Lung (tissue), 12 donors: ENCODE data around the gene RNF128. TPM values are rescaled to one million over a fixed set of nuclear protein-coding genes. Genes with fewer than 3 reads are reported as not detected.

ENCODE experiments used
- ATAC-seq: fragments of 200-7000 bp; cut with Tn5 transposase; one replicate; pipeline ENCODE4 v1.9.1; 2020; ENCODE audit warnings: moderate number of reproducible peaks; ENCODE audit not compliant: insufficient read depth, low FRiP score
- DNase-seq, 3 donors: peaks; one replicate each; pipeline ENCODE4 v3.0.0-alpha.2; 2013 to 2017
- H3K27ac ChIP-seq, 2 donors: one replicate each; pipeline ENCODE4 v1.5.1; 2013; ENCODE audit warnings: mild to moderate bottlenecking in 2 of 2, moderate library complexity in 2 of 2, control low read depth in 1 of 2, inconsistent platforms in 1 of 2, low read depth in 1 of 2, low read length in 1 of 2
- H3K27me3 ChIP-seq, 3 donors: one replicate each; pipeline ENCODE4 v1.5.1; 2013; ENCODE audit warnings: low read length in 2 of 3; ENCODE audit not compliant: control insufficient read depth in 3 of 3, insufficient read depth in 3 of 3
- H3K36me3 ChIP-seq, 4 donors: one replicate each; pipeline ENCODE4 v1.5.1; 2013; ENCODE audit warnings: low read length in 4 of 4, mild to moderate bottlenecking in 1 of 4, moderate library complexity in 1 of 4; ENCODE audit not compliant: control insufficient read depth in 4 of 4, insufficient read depth in 4 of 4
- H3K4me1 ChIP-seq, 5 donors: one replicate each; pipeline ENCODE4 v1.5.1; 2013; ENCODE audit warnings: low read length in 5 of 5, mild to moderate bottlenecking in 2 of 5, moderate library complexity in 1 of 5; ENCODE audit not compliant: control insufficient read depth in 5 of 5, insufficient read depth in 5 of 5
- H3K4me3 ChIP-seq: one replicate; pipeline ENCODE4 v1.5.1; 2013; ENCODE audit warnings: mild to moderate bottlenecking, control low read depth, moderate library complexity
- H3K9ac ChIP-seq, 2 donors: one replicate each; pipeline ENCODE4 v1.5.1; 2013; ENCODE audit warnings: low read length in 2 of 2, control low read depth in 1 of 2; ENCODE audit not compliant: insufficient read depth in 1 of 2
- H3K9me3 ChIP-seq, 4 donors: one replicate each; pipeline ENCODE4 v1.5.1; 2013; ENCODE audit warnings: low read length in 3 of 4, mild to moderate bottlenecking in 1 of 4, moderate library complexity in 1 of 4; ENCODE audit not compliant: control insufficient read depth in 4 of 4, insufficient read depth in 3 of 4
- CTCF ChIP-seq: IDR thresholded peaks from 2 replicates; pipeline ENCODE4 v1.5.1; 2012; ENCODE audit warnings: mild to moderate bottlenecking; ENCODE audit errors: control extremely low read depth, extremely low read depth
- WGBS, 2 donors: extraction: QIAGEN DNeasy Blood & Tissue Kit; methylation state at CpG; one replicate each; pipeline ENCODE4 v1.1.7; 2013; 5-methylcytosine and 5-hydroxymethylcytosine counted together
- polyA plus RNA-seq, 2 donors: library from polyadenylated mRNA; stranded (reverse); fragments of 200-250 nt; gene quantifications; one replicate each; pipeline ENCODE4 v1.2.1, GENCODE V29; 2013
- total RNA-seq, 2 donors: library from RNA; depleted of rRNA in 1 of 2; stranded (reverse); fragments of >200 nt in 1 of 2; gene quantifications; one replicate each; pipeline ENCODE4 v1.2.1, GENCODE V29; 2014 to 2021
- donor health status: control.
- donor health status: control.
- donor health status: Bipolar disorder and iron deficiency.
- donor health status: healthy.
- donor health status: DM: yes; HTN: yes; CAD: no.

RNF128 gene
- total and polyA plus RNA-seq, 4 donors: 5.2 to 13.3 (median 9.7) TPM

GRCh38 chrX:106774981-106775380, 48.5 kb downstream of the RNF128 start:
- TF ChIP-seq CTCF: no peak
- no peak for ATAC-seq
- DNase-seq: peak in 1 of 3 donors; percentile 1
- Histone ChIP-seq H3K36me3 (no peaks in the 10 kb centered on the region), H3K27ac (no peak overlapping the region), H3K9ac (no peak overlapping the region), H3K27me3 (peaks cover 0 to 17% (median 6%) of the 10 kb centered on the region in 3 donors), H3K9me3 (no peaks in the 10 kb centered on the region), H3K4me3 (no peak overlapping the region), H3K4me1 (no peaks in the 10 kb centered on the region)
- 52 to 68% methylated on average over 2 of the region's 2 CpGs for WGBS, 2 donors

GRCh38 chrX:106780264-106780663, 53.8 kb downstream of the RNF128 start:
- H3K27ac ChIP-seq: no peak overlapping the region
- H3K4me3 ChIP-seq: no peak overlapping the region
- no peak overlapping the region for H3K9ac ChIP-seq
- H3K36me3 ChIP-seq: no peaks in the 10 kb centered on the region
- no peaks in the 10 kb centered on the region for H3K9me3 ChIP-seq
- ATAC-seq (no peak), DNase-seq (no peak)
- WGBS, 2 donors: 30 to 81% methylated on average over 2 of the region's 2 CpGs
- peaks cover 0 to 37% (median 17%) of the 10 kb centered on the region in 3 donors for H3K27me3 ChIP-seq
- H3K4me1 ChIP-seq: no peaks in the 10 kb centered on the region
- no peak for TF ChIP-seq CTCF

- DNase-seq (no peak), ATAC-seq (no peak)
- no peak for TF ChIP-seq CTCF
- 25 to 63% methylated on average over 1 of the region's 1 CpG for WGBS, 2 donors
- H3K9me3 ChIP-seq: no peaks in the 10 kb centered on the region
- no peak overlapping the region for H3K9ac ChIP-seq
- no peaks in the 10 kb centered on the region for H3K36me3 ChIP-seq
- peaks cover 0 to 37% (median 19%) of the 10 kb centered on the region in 3 donors for H3K27me3 ChIP-seq
- no peak overlapping the region for H3K4me3 ChIP-seq
- no peak overlapping the region for H3K27ac ChIP-seq
- no peaks in the 10 kb centered on the region for H3K4me1 ChIP-seq
Observed at GRCh38 chrX:106780664-106781377, 54.3 kb downstream of the RNF128 start.

- TF ChIP-seq CTCF: no peak
- Histone ChIP-seq H3K27ac (no peak overlapping the region), H3K4me1 (no peaks in the 10 kb centered on the region), H3K27me3 (peaks cover 0 to 34% (median 21%) of the 10 kb centered on the region in 3 donors), H3K9me3 (no peaks in the 10 kb centered on the region), H3K9ac (no peak overlapping the region), H3K36me3 (no peaks in the 10 kb centered on the region), H3K4me3 (no peak overlapping the region)
- 38 to 44% methylated on average over 7 of the region's 7 CpGs for WGBS, 2 donors
- DNase-seq (no peak), ATAC-seq (no peak)
Observed at GRCh38 chrX:106783716-106784115, 57.2 kb downstream of the RNF128 start.
